Suppressor macrophage (primary cell): ENCODE results near the gene NAV2.
A peak's percentile ranks its signal among the peaks of the same experiment; 100 is the strongest.

Experiments
- DNase-seq, 4 experiments: peaks; one replicate each; pipeline ENCODE4 v3.0.0-alpha.2; 2020 to 2022

The NAV2 gene

GRCh38 chr11:20047006-20047768 is 334.6 kb downstream of the NAV2 start:
- no peak for DNase-seq

GRCh38 chr11:20047769-20048154 is 335.1 kb downstream of the NAV2 start:
- DNase-seq: no peak

GRCh38 chr11:20048246-20048645 is 335.6 kb downstream of the NAV2 start:
- peak; percentile 17 to 47 (median 26) for DNase-seq

- no peak for DNase-seq
These were observed 336.1 kb downstream of the NAV2 start for GRCh38 chr11:20048707-20049106.

GRCh38 chr11:20049231-20049630 is 336.6 kb downstream of the NAV2 start:
- no peak for DNase-seq

GRCh38 chr11:20050048-20050447 is 337.4 kb downstream of the NAV2 start:
- no peak for DNase-seq

- DNase-seq: no peak
These were observed 338.1 kb downstream of the NAV2 start for GRCh38 chr11:20050551-20051333.

GRCh38 chr11:20051469-20052399 is 339.1 kb downstream of the NAV2 start:
- DNase-seq: no peak

- no peak for DNase-seq
These were observed 340.9 kb downstream of the NAV2 start for GRCh38 chr11:20053572-20053971.

GRCh38 chr11:20054584-20054983 is 341.9 kb downstream of the NAV2 start:
- DNase-seq: no peak

- no peak for DNase-seq
These were observed 342.7 kb downstream of the NAV2 start for GRCh38 chr11:20055312-20055711.

GRCh38 chr11:20056109-20056949 is 343.7 kb downstream of the NAV2 start:
- DNase-seq: no peak

GRCh38 chr11:20056950-20057943 is 344.6 kb downstream of the NAV2 start:
- no peak for DNase-seq

- no peak for DNase-seq
These were observed 346.3 kb downstream of the NAV2 start for GRCh38 chr11:20058749-20059458.

GRCh38 chr11:20059587-20060021 is 347.0 kb downstream of the NAV2 start:
- DNase-seq: no peak

GRCh38 chr11:20060181-20060580 is 347.5 kb downstream of the NAV2 start:
- no peak for DNase-seq

GRCh38 chr11:20060647-20061205 is 348.1 kb downstream of the NAV2 start:
- no peak for DNase-seq

- no peak for DNase-seq
These were observed 349.1 kb downstream of the NAV2 start for GRCh38 chr11:20061776-20062175.

GRCh38 chr11:20064961-20065405 is 352.3 kb downstream of the NAV2 start:
- no peak for DNase-seq
